H1 (cell line): ENCODE data around the gene LMO4. TPM values are rescaled to one million over a fixed set of nuclear protein-coding genes. Genes with fewer than 3 reads are reported as not detected.

Source experiments
- CTCF ChIA-PET: fragments of 300-600 bp; sonication (Branson Sonifier 250); formaldehyde crosslinking; loops from one replicate; lab custom pipeline; 2021; ENCODE audit not compliant: partially characterized antibody; lab: Charles Lee
- POLR2A ChIA-PET: fragments of 300-600 bp; sonication (Branson Sonifier 250); formaldehyde crosslinking; loops from one replicate; lab custom pipeline; 2021; ENCODE audit warnings: inconsistent platforms; ENCODE audit not compliant: partially characterized antibody; lab: Charles Lee
- DNase-seq, 2 experiments: peaks; one replicate each; pipeline versions ENCODE4 v3.0.0 to v3.0.0-alpha.2; 2010 to 2022; ENCODE audit warnings: low spot score in 2 of 2, low read depth in 1 of 2, mixed read lengths in 1 of 2
- FAIRE-seq: peaks from 2 replicates; lab custom pipeline; 2011; peaks lifted over from hg19 to GRCh38; lab: Jason Lieb, UNC
- H2AFZ ChIP-seq: 2 replicates; pipeline ENCODE4 v1.8.1; 2012; ENCODE audit warnings: low read length, inconsistent platforms
- H2AK5ac ChIP-seq: 2 replicates; pipeline ENCODE4 v1.6.1; 2013; ENCODE audit warnings: low read depth, low read length
- H2BK120ac ChIP-seq: replicated peaks from 2 replicates; pipeline ENCODE3; 2013; ENCODE audit warnings: low read depth, low read length, inconsistent platforms
- H2BK12ac ChIP-seq: 2 replicates; pipeline ENCODE4 v1.6.1; 2013; ENCODE audit warnings: low read depth, low read length
- H2BK15ac ChIP-seq: 2 replicates; pipeline ENCODE4 v1.6.1; 2013; ENCODE audit warnings: low read length
- H2BK20ac ChIP-seq: 2 replicates; pipeline ENCODE4 v1.6.1; 2013; ENCODE audit warnings: low read length
- H2BK5ac ChIP-seq: 2 replicates; pipeline ENCODE4 v1.6.1; 2013; ENCODE audit warnings: low read depth, low read length
- H3K14ac ChIP-seq: 2 replicates; pipeline ENCODE4 v1.6.1; 2013; ENCODE audit warnings: inconsistent platforms; ENCODE audit not compliant: insufficient read length
- H3K18ac ChIP-seq: 2 replicates; pipeline ENCODE4 v1.6.1; 2013; ENCODE audit warnings: low read length; ENCODE audit errors: extremely low read depth
- H3K23ac ChIP-seq: 2 replicates; pipeline ENCODE4 v1.6.1; 2013; ENCODE audit warnings: inconsistent platforms; ENCODE audit not compliant: insufficient read length
- H3K23me2 ChIP-seq: 2 replicates; pipeline ENCODE4 v1.6.1; 2013; ENCODE audit warnings: low read depth, low read length
- H3K27ac ChIP-seq: 2 replicates; pipeline ENCODE4 v1.6.1; 2011; ENCODE audit warnings: low read depth, low read length, inconsistent platforms
- H3K27me3 ChIP-seq, 4 experiments: replicated peaks in 1 of 4; 1 replicate in 1 of 4; 2 replicates in 3 of 4; pipeline versions ENCODE4 v1.6.1 to v1.8.1; 2011 to 2013; ENCODE audit warnings: low read length in 3 of 4, mild to moderate bottlenecking in 3 of 4, inconsistent platforms in 2 of 4, mixed read lengths in 2 of 4, moderate library complexity in 1 of 4; ENCODE audit not compliant: control insufficient read depth in 3 of 4, insufficient read depth in 3 of 4; ENCODE audit errors: extremely low read depth in 1 of 4
- H3K36me3 ChIP-seq, 4 experiments: 2 replicates each; pipeline versions ENCODE4 v1.6.1 to v1.8.1; 2011 to 2013; ENCODE audit warnings: mild to moderate bottlenecking in 4 of 4, low read length in 3 of 4, moderate library complexity in 2 of 4, control low read depth in 1 of 4, inconsistent platforms in 1 of 4; ENCODE audit not compliant: insufficient read depth in 4 of 4, control insufficient read depth in 2 of 4
- H3K4ac ChIP-seq: replicated peaks from 2 replicates; pipeline ENCODE3; 2013; ENCODE audit warnings: low read length, low read depth, mixed read lengths, inconsistent platforms; ENCODE audit not compliant: insufficient read length
- H3K4me1 ChIP-seq, 4 experiments: replicated peaks in 1 of 4; 1 replicate in 1 of 4; 2 replicates in 3 of 4; pipeline versions ENCODE4 v1.6.1 to v1.8.1; 2011 to 2013; ENCODE audit warnings: low read length in 3 of 4, inconsistent platforms in 2 of 4, mixed read lengths in 1 of 4; ENCODE audit not compliant: insufficient read depth in 4 of 4, control insufficient read depth in 3 of 4
- H3K4me2 ChIP-seq, 2 experiments: 2 replicates each; pipeline versions ENCODE4 v1.6.1 to v1.8.1; 2011 to 2013; ENCODE audit warnings: low read depth in 2 of 2, low read length in 2 of 2, control low read depth in 1 of 2, inconsistent platforms in 1 of 2, mild to moderate bottlenecking in 1 of 2; ENCODE audit not compliant: insufficient read depth in 1 of 2
- H3K4me3 ChIP-seq, 4 experiments: fragments of 200-600, 300-600 bp in 1 of 4; sonication (generic), shearing (Covaris generic), sonication (Bioruptor Twin) in 1 of 4; 2 replicates each; pipeline versions ENCODE4 v1.5.1 to v1.8.1; 2011 to 2016; ENCODE audit warnings: low read length in 4 of 4, low read depth in 3 of 4, control low read depth in 2 of 4, inconsistent platforms in 2 of 4, mild to moderate bottlenecking in 2 of 4, mixed read lengths in 1 of 4, moderate library complexity in 1 of 4; ENCODE audit not compliant: insufficient read depth in 2 of 4; ENCODE audit errors: extremely low read depth in 1 of 4
- H3K56ac ChIP-seq: replicated peaks from 2 replicates; pipeline ENCODE3; 2013; ENCODE audit warnings: low read depth, mild to moderate bottlenecking, mixed read lengths, low read length, inconsistent platforms; ENCODE audit not compliant: insufficient read length
- H3K79me1 ChIP-seq: 2 replicates; pipeline ENCODE4 v1.6.1; 2013; ENCODE audit warnings: low read depth, low read length, control low read depth
- H3K79me2 ChIP-seq, 2 experiments: 2 replicates each; pipeline versions ENCODE4 v1.6.1 to v1.8.1; 2012 to 2013; ENCODE audit warnings: low read length in 2 of 2, mild to moderate bottlenecking in 2 of 2, inconsistent platforms in 1 of 2; ENCODE audit not compliant: insufficient read depth in 2 of 2, control insufficient read depth in 1 of 2
- H3K9ac ChIP-seq, 4 experiments: replicated peaks in 1 of 4; 1 replicate in 1 of 4; 2 replicates in 3 of 4; pipeline versions ENCODE4 v1.6.1 to v1.8.1; 2011 to 2013; ENCODE audit warnings: low read depth in 3 of 4, low read length in 3 of 4, control low read depth in 2 of 4, mild to moderate bottlenecking in 2 of 4, moderate library complexity in 2 of 4, inconsistent platforms in 1 of 4; ENCODE audit errors: extremely low read depth in 1 of 4
- H3K9me3 ChIP-seq, 2 experiments: 2 replicates each; pipeline versions ENCODE4 v1.6.1 to v1.8.1; 2012 to 2013; ENCODE audit warnings: mild to moderate bottlenecking in 2 of 2, moderate library complexity in 2 of 2, control low read depth in 1 of 2, inconsistent platforms in 1 of 2, low read depth in 1 of 2, low read length in 1 of 2, mixed read lengths in 1 of 2; ENCODE audit not compliant: insufficient read depth in 2 of 2
- H4K20me1 ChIP-seq, 2 experiments: replicated peaks in 1 of 2; 2 replicates each; pipeline versions ENCODE3 to v1.8.1; 2011 to 2013; ENCODE audit warnings: inconsistent platforms in 2 of 2, low read length in 2 of 2, mild to moderate bottlenecking in 1 of 2; ENCODE audit not compliant: insufficient read depth in 2 of 2, control insufficient read depth in 1 of 2
- H4K5ac ChIP-seq: 2 replicates; pipeline ENCODE4 v1.6.1; 2013; ENCODE audit warnings: low read length, low read depth, mixed read lengths, inconsistent platforms; ENCODE audit not compliant: insufficient read length
- H4K8ac ChIP-seq: 2 replicates; pipeline ENCODE4 v1.8.0; 2013; ENCODE audit warnings: mild to moderate bottlenecking, moderate library complexity, low read length, inconsistent platforms; ENCODE audit not compliant: insufficient read depth; ENCODE audit errors: extremely low read depth
- H4K91ac ChIP-seq: replicated peaks from 2 replicates; pipeline ENCODE3; 2013; ENCODE audit warnings: low read length, mixed read lengths, inconsistent platforms; ENCODE audit not compliant: insufficient read length
- ATF2 ChIP-seq: IDR thresholded peaks from 2 replicates; pipeline ENCODE4 v1.6.1; 2012; ENCODE audit warnings: low read length, inconsistent platforms
- EP300 ChIP-seq, 2 experiments: IDR thresholded peaks; 1 replicate in 1 of 2; 2 replicates in 1 of 2; pipeline ENCODE4 v1.6.1; 2011 to 2012; ENCODE audit warnings: low read depth in 2 of 2, low read length in 2 of 2, mild to moderate bottlenecking in 2 of 2, borderline replicate concordance in 1 of 2, inconsistent platforms in 1 of 2, moderate library complexity in 1 of 2
- FOSL1 ChIP-seq: IDR thresholded peaks from 2 replicates; pipeline ENCODE4 v1.6.1; 2011; ENCODE audit warnings: mild to moderate bottlenecking, low read depth, low read length, moderate library complexity; ENCODE audit not compliant: insufficient read depth
- GABPA ChIP-seq: IDR thresholded peaks from 2 replicates; pipeline ENCODE4 v1.6.1; 2011; ENCODE audit warnings: mild to moderate bottlenecking, low read length, moderate library complexity, borderline replicate concordance; ENCODE audit not compliant: insufficient read depth
- RAD21 ChIP-seq, 2 experiments: IDR thresholded peaks in 1 of 2; conservative IDR thresholded peaks in 1 of 2; 2 replicates each; pipeline ENCODE4 v1.6.1; 2011; ENCODE audit warnings: low read depth in 2 of 2, low read length in 2 of 2, improper control_type of control experiment in 1 of 2, inconsistent platforms in 1 of 2, mild to moderate bottlenecking in 1 of 2, moderate library complexity in 1 of 2
- SP1 ChIP-seq: IDR thresholded peaks from 2 replicates; pipeline ENCODE4 v1.6.1; 2011; ENCODE audit warnings: low read depth, low read length
- TCF12 ChIP-seq: IDR thresholded peaks from 2 replicates; pipeline ENCODE4 v1.6.1; 2011; ENCODE audit warnings: low read depth, mild to moderate bottlenecking, low read length
- WGBS, 2 experiments: shearing (Covaris generic) in 1 of 2; methylation state at CpG; one replicate each; pipeline versions ENCODE4 v1.1.6 to v1.1.7; 2013 to 2015; ENCODE audit warnings: low lambda C conversion rate in 2 of 2, mixed read lengths in 2 of 2, inconsistent platforms in 1 of 2, low coverage in 1 of 2, missing lambda C conversion rate in 1 of 2; ENCODE audit not compliant: insufficient replicate concordance in 2 of 2, insufficient coverage in 1 of 2, insufficient read length in 1 of 2; ENCODE audit errors: extremely low coverage in 1 of 2, missing lambda C conversion rate in 1 of 2; 5-methylcytosine and 5-hydroxymethylcytosine counted together
- polyA plus RNA-seq, 7 experiments: library from polyadenylated mRNA; depleted of rRNA in 3 of 7; stranded (reverse) in 5 of 7; unstranded in 2 of 7; fragments of >200 nt in 5 of 7; fragments of 200-250 nt in 2 of 7; gene quantifications; 1 replicate in 5 of 7; 2 replicates in 1 of 7; 4 replicates in 1 of 7; pipeline versions ENCODE4 v1.2.1 to v1.2.3, GENCODE V29; 2011 to 2013; ENCODE audit warnings: missing spikeins in 2 of 7, mixed read lengths in 2 of 7
- total RNA-seq: library from RNA; stranded (reverse); fragmentation: NEBNext Ultra II Directional; extraction: Animal tissue kit (Norgen Biotek cat#: 25700); gene quantifications from 2 replicates; pipeline ENCODE4 v1.2.1, GENCODE V29; 2021

LMO4 gene
- total and polyA plus RNA-seq, 2 of the 8 experiments (the other 6 are each of a cell fraction or from before 2014, with no cell fraction given): 71.7 to 98.7 TPM

DNA sequence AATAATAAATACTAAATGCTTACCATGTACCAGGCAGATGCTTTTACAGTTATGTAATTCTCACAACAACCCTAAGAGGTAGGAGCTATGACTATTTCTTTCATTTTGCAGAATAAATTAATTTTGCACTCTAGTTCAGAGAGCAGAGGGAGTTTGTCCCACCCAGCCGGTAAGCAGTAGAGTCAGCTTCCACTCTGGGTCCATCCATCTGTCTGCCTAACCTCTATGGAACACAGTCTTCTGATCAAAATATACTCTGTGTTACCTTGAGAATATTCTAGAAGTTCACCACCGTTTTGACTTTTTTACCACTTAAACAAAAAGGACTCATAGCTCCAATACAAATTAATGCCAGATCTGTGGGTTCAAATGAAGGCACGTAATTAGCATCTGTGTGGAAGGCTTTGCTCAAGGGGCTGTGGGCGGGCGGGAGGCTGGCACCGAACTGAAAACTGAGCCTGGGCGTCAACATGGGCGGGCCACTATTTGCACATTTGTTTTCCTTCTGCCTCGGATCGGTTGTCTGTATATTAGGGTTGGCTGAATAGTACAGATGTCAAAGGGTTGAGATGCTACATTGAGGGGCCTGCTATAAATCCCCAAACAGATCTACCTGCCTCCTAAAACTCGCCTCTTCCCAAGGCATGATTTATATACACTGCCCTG is 33.1 kb upstream of the LMO4 start:
- H3K79me1 ChIP-seq: no peaks in the 10 kb centered on the region
- H3K18ac ChIP-seq: no peak overlapping the region
- H3K4me3 ChIP-seq: no peak overlapping the region
- H3K56ac ChIP-seq: no peak overlapping the region
- no peak overlapping the region for H4K91ac ChIP-seq
- H2AK5ac ChIP-seq: no peak overlapping the region
- WGBS, 2 experiments: 34% methylated on average over 11 of the region's 11 CpGs; no CpG with 5 or more reads in 1 of the 2 experiments
- no peak overlapping the region for H2BK20ac ChIP-seq
- H3K4me1 ChIP-seq: peaks cover 0 to 6% (median 2%) of the 10 kb centered on the region in 4 experiments; a peak in 2 of 7 replicates
- no peak overlapping the region for H4K8ac ChIP-seq
- no peak overlapping the region for H3K4me2 ChIP-seq
- no peaks in the 10 kb centered on the region for H3K79me2 ChIP-seq
- no peak for DNase-seq
- TF ChIP-seq TCF12: no peak
- TF ChIP-seq SP1: no peak
- no peak; a peak in 1 of 4 replicates for TF ChIP-seq RAD21 (IDR thresholded peaks at IDR 0.05 in 1 of 2, conservative IDR thresholded peaks at IDR 0.05 in 1 of 2; ENCODE audit: low read depth in 2 of 2, low read length in 2 of 2)
- no peak for TF ChIP-seq GABPA
- no peak for TF ChIP-seq EP300 (IDR thresholded peaks at IDR 0.05; ENCODE audit: borderline replicate concordance in 1 of 2, low read depth in 2 of 2, low read length in 2 of 2)
- no peak for TF ChIP-seq ATF2
- TF ChIP-seq FOSL1: no peak
- TF ChIP-seq, all 59 proteins: peak for 0
- no peaks in the 10 kb centered on the region for H3K36me3 ChIP-seq
- no peaks in the 10 kb centered on the region for H3K9me3 ChIP-seq
- no peak overlapping the region for H3K14ac ChIP-seq
- POLR2A ChIA-PET: interaction anchor here (1.0 kb wide), 1 partner anchor 35 kb away, joined by 3 read pairs; no protein-coding TSS in a partner anchor
- H4K5ac ChIP-seq: no peak overlapping the region
- no peaks in the 10 kb centered on the region for H3K23me2 ChIP-seq
- no peaks in the 10 kb centered on the region for H4K20me1 ChIP-seq
- CTCF ChIA-PET: interaction anchor here (0.9 to 4.4 kb wide), 11 partner anchors 9 to 657 kb away, joined by 3 to 21 read pairs (median 4); no protein-coding TSS in a partner anchor
- H3K4ac ChIP-seq: no peak overlapping the region
- no peak overlapping the region for H3K9ac ChIP-seq
- no peak overlapping the region for H3K23ac ChIP-seq
- no peak overlapping the region for H2BK120ac ChIP-seq
- no peak overlapping the region for H2BK15ac ChIP-seq
- H3K27ac ChIP-seq: no peak overlapping the region
- no peak for FAIRE-seq
- no peak overlapping the region for H2AFZ ChIP-seq
- H2BK12ac ChIP-seq: no peak overlapping the region
- no peaks in the 10 kb centered on the region for H3K27me3 ChIP-seq
- H2BK5ac ChIP-seq: no peak overlapping the region
